Gastrocnemius medialis (tissue), 4 donors: Measurements from ENCODE around the gene SEMA3D.

Experiments
- CTCF ChIP-seq, 5 experiments: fragments of 450-650 bp in 3 of 5; fragments of 200-600 bp in 2 of 5; sonication (generic) in 2 of 5; IDR thresholded peaks in 4 of 5; conservative IDR thresholded peaks in 1 of 5; 1 replicate in 4 of 5; 2 replicates in 1 of 5; pipeline ENCODE4 v1.5.1; 2016 to 2019; ENCODE audit warnings: antibody characterized with exemption in 5 of 5, mild to moderate bottlenecking in 3 of 5, moderate library complexity in 3 of 5
- POLR2A ChIP-seq, 2 donors: fragments of 450-650 bp; IDR thresholded peaks; one replicate each; pipeline ENCODE4 v1.6.1; 2017; ENCODE audit warnings: antibody characterized with exemption in 2 of 2, mild to moderate bottlenecking in 2 of 2, moderate library complexity in 2 of 2

GRCh38 chr7:85074016-85074415, 112.8 kb downstream of the SEMA3D start:
- TF ChIP-seq CTCF (IDR thresholded peaks at IDR 0.05 in 4 of 5, conservative IDR thresholded peaks at IDR 0.05 in 1 of 5) (no peak), POLR2A (IDR thresholded peaks at IDR 0.05) (no peak)
